Testis (tissue), 2 donors: Measurements from ENCODE around the gene PTPRN2.

Experiments used
- POLR2A ChIP-seq: fragments of 450-650 bp; IDR thresholded peaks from one replicate; pipeline ENCODE4 v1.6.1; 2017; ENCODE audit warnings: antibody characterized with exemption, mild to moderate bottlenecking, moderate library complexity
- TF ChIP-seq, protein P1 (sequence below), 3 experiments: fragments of 450-650 bp in 2 of 3; fragments of 200-600 bp in 1 of 3; sonication (generic) in 1 of 3; IDR thresholded peaks; one replicate each; pipeline ENCODE4 v1.5.1; 2016 to 2019; ENCODE audit warnings: antibody characterized with exemption in 3 of 3, mild to moderate bottlenecking in 2 of 3, moderate library complexity in 1 of 3

GRCh38 chr7:158573310-158573709 lies 14.3 kb downstream of the PTPRN2 start:
- TF ChIP-seq, protein P1, sequence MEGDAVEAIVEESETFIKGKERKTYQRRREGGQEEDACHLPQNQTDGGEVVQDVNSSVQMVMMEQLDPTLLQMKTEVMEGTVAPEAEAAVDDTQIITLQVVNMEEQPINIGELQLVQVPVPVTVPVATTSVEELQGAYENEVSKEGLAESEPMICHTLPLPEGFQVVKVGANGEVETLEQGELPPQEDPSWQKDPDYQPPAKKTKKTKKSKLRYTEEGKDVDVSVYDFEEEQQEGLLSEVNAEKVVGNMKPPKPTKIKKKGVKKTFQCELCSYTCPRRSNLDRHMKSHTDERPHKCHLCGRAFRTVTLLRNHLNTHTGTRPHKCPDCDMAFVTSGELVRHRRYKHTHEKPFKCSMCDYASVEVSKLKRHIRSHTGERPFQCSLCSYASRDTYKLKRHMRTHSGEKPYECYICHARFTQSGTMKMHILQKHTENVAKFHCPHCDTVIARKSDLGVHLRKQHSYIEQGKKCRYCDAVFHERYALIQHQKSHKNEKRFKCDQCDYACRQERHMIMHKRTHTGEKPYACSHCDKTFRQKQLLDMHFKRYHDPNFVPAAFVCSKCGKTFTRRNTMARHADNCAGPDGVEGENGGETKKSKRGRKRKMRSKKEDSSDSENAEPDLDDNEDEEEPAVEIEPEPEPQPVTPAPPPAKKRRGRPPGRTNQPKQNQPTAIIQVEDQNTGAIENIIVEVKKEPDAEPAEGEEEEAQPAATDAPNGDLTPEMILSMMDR (IDR thresholded peaks at IDR 0.05) = no peak
- TF ChIP-seq POLR2A = no peak
